ENCODE results near the gene VTI1A. TPM values are rescaled to one million over a fixed set of nuclear protein-coding genes. Genes with fewer than 3 reads are reported as not detected.
A peak's percentile ranks its signal among the peaks of the same experiment; 100 is the strongest.
"Not testable (repeated sequence)": the region's sequence is repeated elsewhere in the genome, so short reads cannot be mapped to it uniquely, and the experiment has no call there.

Gene VTI1A
- total RNA-seq = 28.0 TPM

GRCh38 chr10:112446855-112447619 is at the start of gene VTI1A, which contains the start of gene ZDHHC6:
VTI1A (plus strand) TSS chr10:112447215; CDS start chr10:112447374, 159 bp downstream.
ZDHHC6 (minus strand) TSS chr10:112446914; CDS start chr10:112445436, 1,478 bp downstream.
- ATAC-seq = peak; percentile 98

- peak; percentile 56 for ATAC-seq
Measured at GRCh38 chr10:112397592-112397991, 49.4 kb upstream of the VTI1A start.

GRCh38 chr10:112402917-112403316 is 44.1 kb upstream of the VTI1A start:
- no peak for ATAC-seq

- ATAC-seq = peak; percentile 75
Measured at GRCh38 chr10:112404617-112405016, 42.4 kb upstream of the VTI1A start.

- ATAC-seq = not testable (repeated sequence)
Measured at GRCh38 chr10:112406806-112407205, 40.2 kb upstream of the VTI1A start.

GRCh38 chr10:112407696-112408095 is 39.3 kb upstream of the VTI1A start:
- no peak for ATAC-seq

GRCh38 chr10:112409299-112409698 is 37.7 kb upstream of the VTI1A start:
- no peak for ATAC-seq

- ATAC-seq = no peak
Measured at GRCh38 chr10:112409755-112410154, 37.3 kb upstream of the VTI1A start.

GRCh38 chr10:112412696-112413095 is 34.3 kb upstream of the VTI1A start:
- ATAC-seq = no peak

- ATAC-seq = no peak
Measured at GRCh38 chr10:112421731-112422130, 25.3 kb upstream of the VTI1A start.

GRCh38 chr10:112424651-112425050 is 22.4 kb upstream of the VTI1A start:
- ATAC-seq = no peak

- no peak for ATAC-seq
Measured at GRCh38 chr10:112426111-112426510, 20.9 kb upstream of the VTI1A start.

GRCh38 chr10:112429147-112429546 is 17.9 kb upstream of the VTI1A start:
- ATAC-seq = peak; percentile 53

- ATAC-seq = peak; percentile 35
Measured at GRCh38 chr10:112429654-112430230, 17.3 kb upstream of the VTI1A start.

- no peak for ATAC-seq
Measured at GRCh38 chr10:112433136-112433535, 13.9 kb upstream of the VTI1A start.

- no peak for ATAC-seq
Measured at GRCh38 chr10:112434988-112435619, 11.9 kb upstream of the VTI1A start.

- no peak for ATAC-seq
Measured at GRCh38 chr10:112438356-112438755, 8.7 kb upstream of the VTI1A start.

- ATAC-seq = no peak
Measured at GRCh38 chr10:112441520-112441919, 5.5 kb upstream of the VTI1A start.

- ATAC-seq = no peak
Measured at GRCh38 chr10:112442063-112442462, 5.0 kb upstream of the VTI1A start.

- no peak for ATAC-seq
Measured at GRCh38 chr10:112446055-112446854, 760 bp upstream of the VTI1A start.

GRCh38 chr10:112447620-112447928 is 559 bp downstream of the VTI1A start:
- no peak for ATAC-seq

- no peak for ATAC-seq
Measured at GRCh38 chr10:112448888-112449287, 1.9 kb downstream of the VTI1A start.
